Measurements from ENCODE around the gene TMEM139.

TMEM139 gene

GRCh38 chr7:143322760-143323633, 38.2 kb downstream of the TMEM139 start:
- Histone ChIP-seq H3K9ac (ENCODE audit: low read depth, low read length) (no peak overlapping the region), H3K79me2 (ENCODE audit: insufficient read depth, low read length) (no peaks in the 10 kb centered on the region), H3K4me2 (ENCODE audit: insufficient read depth, low read length) (no peak overlapping the region), H3K9me3 (ENCODE audit: insufficient read depth, low read length, severe bottlenecking) (no peaks in the 10 kb centered on the region), H3K27me3 (ENCODE audit: insufficient read depth, low read length, poor library complexity) (no peaks in the 10 kb centered on the region), H3K4me3 (ENCODE audit: low read depth in 1 of 2, low read length in 2 of 2) (no peak overlapping the region), H4K20me1 (ENCODE audit: insufficient read depth, low read length) (no peaks in the 10 kb centered on the region), H3K27ac (ENCODE audit: low read length) (no peak overlapping the region), H3K36me3 (ENCODE audit: insufficient read depth, low read length) (no peaks in the 10 kb centered on the region), H3K4me1 (ENCODE audit: insufficient read depth, low read length) (no peaks in the 10 kb centered on the region), H2AFZ (ENCODE audit: low read depth, low read length) (no peak overlapping the region)
- no peak for TF ChIP-seq EZH2 (IDR thresholded peaks at IDR 0.05; ENCODE audit: borderline replicate concordance, low read depth, low read length, severe bottlenecking)
- TF ChIP-seq, protein P1, sequence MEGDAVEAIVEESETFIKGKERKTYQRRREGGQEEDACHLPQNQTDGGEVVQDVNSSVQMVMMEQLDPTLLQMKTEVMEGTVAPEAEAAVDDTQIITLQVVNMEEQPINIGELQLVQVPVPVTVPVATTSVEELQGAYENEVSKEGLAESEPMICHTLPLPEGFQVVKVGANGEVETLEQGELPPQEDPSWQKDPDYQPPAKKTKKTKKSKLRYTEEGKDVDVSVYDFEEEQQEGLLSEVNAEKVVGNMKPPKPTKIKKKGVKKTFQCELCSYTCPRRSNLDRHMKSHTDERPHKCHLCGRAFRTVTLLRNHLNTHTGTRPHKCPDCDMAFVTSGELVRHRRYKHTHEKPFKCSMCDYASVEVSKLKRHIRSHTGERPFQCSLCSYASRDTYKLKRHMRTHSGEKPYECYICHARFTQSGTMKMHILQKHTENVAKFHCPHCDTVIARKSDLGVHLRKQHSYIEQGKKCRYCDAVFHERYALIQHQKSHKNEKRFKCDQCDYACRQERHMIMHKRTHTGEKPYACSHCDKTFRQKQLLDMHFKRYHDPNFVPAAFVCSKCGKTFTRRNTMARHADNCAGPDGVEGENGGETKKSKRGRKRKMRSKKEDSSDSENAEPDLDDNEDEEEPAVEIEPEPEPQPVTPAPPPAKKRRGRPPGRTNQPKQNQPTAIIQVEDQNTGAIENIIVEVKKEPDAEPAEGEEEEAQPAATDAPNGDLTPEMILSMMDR (IDR thresholded peaks at IDR 0.05; ENCODE audit: borderline replicate concordance, extremely low read depth, low read length, poor library complexity, severe bottlenecking), result no peak
- no peak for DNase-seq
- 0 out of 3 replicates have a peak, but pooled peaks have one; percentile 14 for ATAC-seq (ENCODE audit: insufficient read depth, low read depth)

- Histone ChIP-seq H2AFZ (ENCODE audit: low read depth, low read length) (no peak overlapping the region), H3K27me3 (ENCODE audit: insufficient read depth, low read length, poor library complexity) (no peaks in the 10 kb centered on the region), H3K9me3 (ENCODE audit: insufficient read depth, low read length, severe bottlenecking) (no peaks in the 10 kb centered on the region), H3K36me3 (ENCODE audit: insufficient read depth, low read length) (no peaks in the 10 kb centered on the region), H3K79me2 (ENCODE audit: insufficient read depth, low read length) (no peaks in the 10 kb centered on the region), H4K20me1 (ENCODE audit: insufficient read depth, low read length) (no peaks in the 10 kb centered on the region), H3K27ac (ENCODE audit: low read length) (no peak overlapping the region), H3K4me3 (ENCODE audit: low read depth in 1 of 2, low read length in 2 of 2) (no peak overlapping the region), H3K4me2 (ENCODE audit: insufficient read depth, low read length) (no peak overlapping the region), H3K9ac (ENCODE audit: low read depth, low read length) (no peak overlapping the region), H3K4me1 (ENCODE audit: insufficient read depth, low read length) (no peaks in the 10 kb centered on the region)
- no peak for DNase-seq
- no peak for TF ChIP-seq EZH2 (IDR thresholded peaks at IDR 0.05; ENCODE audit: borderline replicate concordance, low read depth, low read length, severe bottlenecking)
- TF ChIP-seq, protein P1 (IDR thresholded peaks at IDR 0.05; ENCODE audit: borderline replicate concordance, extremely low read depth, low read length, poor library complexity, severe bottlenecking), result no peak
- ATAC-seq (ENCODE audit: insufficient read depth, low read depth), result no peak
Observed at GRCh38 chr7:143323653-143324052, 38.9 kb downstream of the TMEM139 start.

DNA sequence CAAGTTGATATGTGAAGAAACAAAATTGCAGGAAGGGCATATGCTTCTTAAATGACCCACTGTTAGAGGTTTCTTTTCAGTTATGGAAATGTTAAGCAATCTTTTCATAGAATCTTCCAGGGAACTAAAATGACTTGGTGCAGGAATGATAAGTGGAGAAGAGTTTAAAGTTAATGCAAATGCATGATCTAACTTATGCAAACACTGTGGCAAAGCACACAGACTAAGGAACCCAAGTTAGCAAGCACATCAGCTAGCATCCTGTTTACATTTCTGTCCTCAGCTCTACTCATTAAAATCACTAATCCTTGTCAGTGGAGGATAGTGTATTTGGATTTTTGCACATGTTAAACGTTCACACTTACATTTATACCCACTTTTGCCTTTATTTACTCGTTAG, 40.5 kb downstream of the TMEM139 start:
- Histone ChIP-seq H3K9me3 (ENCODE audit: insufficient read depth, low read length, severe bottlenecking) (no peaks in the 10 kb centered on the region), H3K4me1 (ENCODE audit: insufficient read depth, low read length) (no peaks in the 10 kb centered on the region), H2AFZ (ENCODE audit: low read depth, low read length) (no peak overlapping the region), H3K9ac (ENCODE audit: low read depth, low read length) (no peak overlapping the region), H3K79me2 (ENCODE audit: insufficient read depth, low read length) (no peaks in the 10 kb centered on the region), H3K4me3 (ENCODE audit: low read depth in 1 of 2, low read length in 2 of 2) (no peak overlapping the region), H3K27me3 (ENCODE audit: insufficient read depth, low read length, poor library complexity) (no peaks in the 10 kb centered on the region), H3K27ac (ENCODE audit: low read length) (no peak overlapping the region), H4K20me1 (ENCODE audit: insufficient read depth, low read length) (no peaks in the 10 kb centered on the region), H3K36me3 (ENCODE audit: insufficient read depth, low read length) (no peaks in the 10 kb centered on the region), H3K4me2 (ENCODE audit: insufficient read depth, low read length) (no peak overlapping the region)
- DNase-seq, result no peak
- no peak for ATAC-seq (ENCODE audit: insufficient read depth, low read depth)
- no peak for TF ChIP-seq EZH2 (IDR thresholded peaks at IDR 0.05; ENCODE audit: borderline replicate concordance, low read depth, low read length, severe bottlenecking)
- TF ChIP-seq, protein P1 (IDR thresholded peaks at IDR 0.05; ENCODE audit: borderline replicate concordance, extremely low read depth, low read length, poor library complexity, severe bottlenecking), result no peak
